ENCODE results near the gene USP43. TPM values are rescaled to one million over a fixed set of nuclear protein-coding genes. Genes with fewer than 3 reads are reported as not detected.

USP43 gene
- total and polyA plus RNA-seq, 5 donors from 2014 or later = not detected

DNA sequence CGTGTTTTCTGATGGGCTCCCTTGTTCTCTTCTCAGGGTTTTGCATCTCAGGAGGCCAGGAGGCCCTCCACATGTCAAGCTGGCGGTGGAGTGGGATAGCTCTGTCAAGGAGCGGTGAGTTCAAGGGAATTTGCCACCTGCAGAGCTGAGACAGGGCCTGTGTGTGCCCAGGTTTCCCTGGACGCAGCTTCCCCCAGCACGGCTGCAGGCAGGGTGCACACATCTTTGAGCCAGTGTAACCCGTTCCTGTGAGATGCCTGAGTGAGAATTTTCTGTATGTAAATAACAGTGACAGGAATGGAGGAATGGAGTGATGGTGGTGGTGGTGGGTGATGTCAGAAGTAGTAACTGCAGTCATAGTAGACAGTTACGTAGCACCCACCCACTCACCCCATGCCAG, 54.8 kb downstream of the USP43 start:
- Histone ChIP-seq H3K4me1 (ENCODE audit: control insufficient read depth, insufficient read depth, low read length, poor library complexity, severe bottlenecking) (no peaks in the 10 kb centered on the region), H3K9me3 (ENCODE audit: control insufficient read depth in 2 of 2, low read length in 2 of 2) (no peaks in the 10 kb centered on the region), H3K27me3 (ENCODE audit: control insufficient read depth, insufficient read depth, low read length) (no peaks in the 10 kb centered on the region), H3K36me3 (ENCODE audit: control insufficient read depth, insufficient read depth, low read length) (no peaks in the 10 kb centered on the region), H3K4me3 (ENCODE audit: low read depth, low read length) (no peak overlapping the region), H3K27ac (ENCODE audit: insufficient read depth, low read length, poor library complexity, severe bottlenecking) (no peak overlapping the region)
- H3K27me3 Mint-ChIP-seq = peaks cover 5% of the 10 kb centered on the region
- H3K27ac Mint-ChIP-seq = no peak overlapping the region
- DNase-seq (no peak), ATAC-seq (ENCODE audit: low read depth in 2 of 2) (no peak)
- H3K4me3 Mint-ChIP-seq = no peak overlapping the region
- H3K4me1 Mint-ChIP-seq = no peaks in the 10 kb centered on the region
- H3K36me3 Mint-ChIP-seq = no peaks in the 10 kb centered on the region
- peaks cover 0 to 3% (median 0%) of the 10 kb centered on the region in 7 donors for H3K9me3 Mint-ChIP-seq

DNA sequence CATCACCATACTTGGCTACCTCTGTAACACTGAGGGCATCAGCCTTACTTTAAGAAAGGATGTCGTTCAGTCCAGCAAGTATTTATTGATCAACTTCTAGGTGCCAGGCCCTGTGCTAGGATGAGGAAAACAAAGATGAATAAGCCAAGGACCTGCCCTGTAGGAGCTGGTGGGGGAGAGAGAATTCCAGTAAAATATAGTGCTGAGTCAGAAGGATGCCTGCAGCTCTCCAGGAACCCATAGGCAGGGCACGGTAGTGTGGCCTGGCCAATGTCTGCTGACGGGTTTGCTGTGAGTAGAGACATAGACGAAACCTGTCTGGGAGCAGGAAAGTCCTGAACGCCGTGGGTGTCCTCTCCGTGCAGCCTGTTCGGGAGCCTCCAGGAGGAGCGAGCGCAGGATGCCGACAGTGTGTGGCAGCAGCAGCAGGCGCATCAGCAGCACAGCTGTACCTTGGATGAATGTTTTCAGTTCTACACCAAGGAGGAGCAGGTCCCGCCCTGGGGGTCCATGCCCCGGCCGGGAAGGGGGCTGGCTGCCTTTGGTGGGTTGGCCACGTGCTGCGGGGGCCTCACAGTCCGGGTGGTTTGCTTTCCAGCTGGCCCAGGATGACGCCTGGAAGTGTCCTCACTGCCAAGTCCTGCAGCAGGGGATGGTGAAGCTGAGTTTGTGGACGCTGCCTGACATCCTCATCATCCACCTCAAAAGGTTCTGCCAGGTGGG, 55.6 kb downstream of the USP43 start:
- no peak overlapping the region for H3K4me3 Mint-ChIP-seq
- H3K9me3 Mint-ChIP-seq = peaks cover 0 to 5% (median 0%) of the 10 kb centered on the region in 7 donors
- H3K4me1 ChIP-seq (ENCODE audit: control insufficient read depth, insufficient read depth, low read length, poor library complexity, severe bottlenecking) = no peaks in the 10 kb centered on the region
- H3K27ac ChIP-seq (ENCODE audit: insufficient read depth, low read length, poor library complexity, severe bottlenecking) = no peak overlapping the region
- DNase-seq (no peak), ATAC-seq (ENCODE audit: low read depth in 2 of 2) (no peak)
- no peaks in the 10 kb centered on the region for H3K4me1 Mint-ChIP-seq
- H3K27ac Mint-ChIP-seq = no peak overlapping the region
- H3K36me3 Mint-ChIP-seq = no peaks in the 10 kb centered on the region
- H3K27me3 Mint-ChIP-seq = peaks cover 5% of the 10 kb centered on the region
- H3K27me3 ChIP-seq (ENCODE audit: control insufficient read depth, insufficient read depth, low read length) = no peaks in the 10 kb centered on the region
- no peaks in the 10 kb centered on the region for H3K36me3 ChIP-seq (ENCODE audit: control insufficient read depth, insufficient read depth, low read length)
- no peaks in the 10 kb centered on the region for H3K9me3 ChIP-seq (ENCODE audit: control insufficient read depth in 2 of 2, low read length in 2 of 2)
- no peak overlapping the region for H3K4me3 ChIP-seq (ENCODE audit: low read depth, low read length)

DNA sequence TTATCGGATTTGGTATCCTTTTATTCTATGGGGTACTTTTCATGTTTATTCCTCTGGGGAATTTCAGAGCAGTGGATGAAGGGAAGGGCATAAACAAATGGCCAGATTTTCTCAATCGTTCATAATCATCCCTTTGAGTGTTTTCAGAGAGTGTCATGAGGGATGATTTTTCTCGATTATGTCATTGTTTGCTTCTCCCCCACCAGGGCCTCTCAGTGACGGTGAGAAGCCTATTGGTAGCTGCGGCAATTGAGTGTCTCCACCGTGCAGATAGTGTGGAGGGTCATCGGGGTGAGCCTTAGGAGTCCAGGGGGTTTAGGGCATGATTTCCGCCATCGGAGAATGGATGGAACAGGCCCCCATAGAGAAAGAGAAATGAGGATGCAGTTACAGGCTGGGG, 57.2 kb downstream of the USP43 start:
- Histone ChIP-seq H3K4me1 (ENCODE audit: control insufficient read depth, insufficient read depth, low read length, poor library complexity, severe bottlenecking) (no peaks in the 10 kb centered on the region), H3K36me3 (ENCODE audit: control insufficient read depth, insufficient read depth, low read length) (no peaks in the 10 kb centered on the region), H3K4me3 (ENCODE audit: low read depth, low read length) (no peak overlapping the region), H3K9me3 (ENCODE audit: control insufficient read depth in 2 of 2, low read length in 2 of 2) (no peaks in the 10 kb centered on the region), H3K27me3 (ENCODE audit: control insufficient read depth, insufficient read depth, low read length) (no peaks in the 10 kb centered on the region), H3K27ac (ENCODE audit: insufficient read depth, low read length, poor library complexity, severe bottlenecking) (no peak overlapping the region)
- Mint-ChIP-seq H3K4me3 (no peak overlapping the region), H3K27ac (no peak overlapping the region), H3K4me1 (no peaks in the 10 kb centered on the region), H3K9me3 (peaks cover 0 to 3% (median 0%) of the 10 kb centered on the region in 7 donors), H3K36me3 (no peaks in the 10 kb centered on the region), H3K27me3 (peaks cover 5% of the 10 kb centered on the region)
- ATAC-seq (ENCODE audit: low read depth in 2 of 2) = no peak
- no peak for DNase-seq

DNA sequence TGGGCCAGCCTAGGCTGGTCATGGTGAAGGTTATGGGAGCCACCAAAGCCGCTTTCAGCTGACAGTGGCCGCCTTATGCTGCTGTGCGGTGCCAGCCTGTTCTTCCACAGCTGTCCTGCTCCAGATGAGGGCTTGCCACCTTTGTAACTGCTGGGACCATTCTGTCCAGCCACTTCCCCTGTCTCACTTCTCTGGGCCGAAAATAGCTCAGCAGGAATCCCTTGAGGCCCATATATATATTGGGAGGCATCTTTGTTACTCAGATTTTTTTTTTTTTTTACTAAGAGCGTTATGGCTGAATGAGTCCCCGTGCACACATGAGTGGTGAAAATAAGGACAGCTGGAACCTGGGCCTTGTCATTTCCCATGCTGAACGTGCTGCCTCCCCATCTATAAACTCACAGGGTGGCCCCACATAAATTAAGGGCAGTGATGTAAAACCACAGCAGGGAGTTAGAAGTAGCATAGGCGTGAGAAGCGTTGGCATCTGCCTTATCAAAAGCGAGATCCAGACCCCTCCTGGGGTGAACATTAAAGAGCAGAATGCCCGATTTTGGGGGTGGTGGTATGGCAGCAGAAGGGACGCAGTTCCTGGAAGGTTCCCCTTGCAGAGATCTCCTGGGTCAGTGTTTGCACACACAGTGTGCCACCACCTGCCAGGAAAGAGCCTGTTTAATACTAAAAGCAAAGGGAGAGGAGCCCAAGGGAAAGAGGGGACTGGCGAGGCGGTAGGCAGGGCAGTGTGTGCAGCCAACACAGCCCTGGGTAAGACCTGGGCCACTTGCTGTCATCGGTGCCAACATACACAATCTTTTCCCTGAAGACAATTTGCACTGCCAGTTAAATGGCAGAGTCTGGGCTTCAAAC, 57.8 kb downstream of the USP43 start:
- Histone ChIP-seq H3K27ac (ENCODE audit: insufficient read depth, low read length, poor library complexity, severe bottlenecking) (no peak overlapping the region), H3K4me1 (ENCODE audit: control insufficient read depth, insufficient read depth, low read length, poor library complexity, severe bottlenecking) (no peaks in the 10 kb centered on the region), H3K4me3 (ENCODE audit: low read depth, low read length) (no peak overlapping the region), H3K9me3 (ENCODE audit: control insufficient read depth in 2 of 2, low read length in 2 of 2) (no peaks in the 10 kb centered on the region), H3K27me3 (ENCODE audit: control insufficient read depth, insufficient read depth, low read length) (no peaks in the 10 kb centered on the region), H3K36me3 (ENCODE audit: control insufficient read depth, insufficient read depth, low read length) (no peaks in the 10 kb centered on the region)
- H3K4me3 Mint-ChIP-seq = no peak overlapping the region
- ATAC-seq (ENCODE audit: low read depth in 2 of 2) = no peak
- no peaks in the 10 kb centered on the region for H3K4me1 Mint-ChIP-seq
- no peak overlapping the region for H3K27ac Mint-ChIP-seq
- no peaks in the 10 kb centered on the region for H3K27me3 Mint-ChIP-seq
- DNase-seq = no peak
- peaks cover 0 to 3% (median 0%) of the 10 kb centered on the region in 7 donors for H3K9me3 Mint-ChIP-seq
- H3K36me3 Mint-ChIP-seq = no peaks in the 10 kb centered on the region

DNA sequence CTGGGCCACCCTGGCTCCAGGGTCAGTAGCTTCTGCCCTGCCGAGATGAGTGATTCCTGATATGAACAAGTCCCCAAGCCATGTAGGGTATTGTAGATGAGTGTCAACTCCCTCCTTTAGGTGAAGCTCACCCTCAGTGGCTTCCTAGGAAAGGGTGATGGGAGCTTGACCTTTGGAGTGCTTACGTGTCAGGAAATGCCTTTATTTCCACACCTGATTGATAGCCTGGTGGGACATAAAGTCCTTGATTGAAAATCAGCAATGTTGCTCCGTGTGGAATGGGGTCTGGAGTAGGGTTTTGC, 58.4 kb downstream of the USP43 start:
- H3K9me3 Mint-ChIP-seq = peaks cover 0 to 3% (median 0%) of the 10 kb centered on the region in 7 donors
- no peaks in the 10 kb centered on the region for H3K4me1 ChIP-seq (ENCODE audit: control insufficient read depth, insufficient read depth, low read length, poor library complexity, severe bottlenecking)
- H3K36me3 Mint-ChIP-seq = no peaks in the 10 kb centered on the region
- no peaks in the 10 kb centered on the region for H3K27me3 Mint-ChIP-seq
- ATAC-seq (ENCODE audit: low read depth in 2 of 2) (no peak), DNase-seq (no peak)
- no peaks in the 10 kb centered on the region for H3K36me3 ChIP-seq (ENCODE audit: control insufficient read depth, insufficient read depth, low read length)
- H3K4me3 Mint-ChIP-seq = no peak overlapping the region
- no peak overlapping the region for H3K4me3 ChIP-seq (ENCODE audit: low read depth, low read length)
- no peak overlapping the region for H3K27ac Mint-ChIP-seq
- no peaks in the 10 kb centered on the region for H3K9me3 ChIP-seq (ENCODE audit: control insufficient read depth in 2 of 2, low read length in 2 of 2)
- H3K27ac ChIP-seq (ENCODE audit: insufficient read depth, low read length, poor library complexity, severe bottlenecking) = no peak overlapping the region
- H3K27me3 ChIP-seq (ENCODE audit: control insufficient read depth, insufficient read depth, low read length) = no peaks in the 10 kb centered on the region
- H3K4me1 Mint-ChIP-seq = no peaks in the 10 kb centered on the region

DNA sequence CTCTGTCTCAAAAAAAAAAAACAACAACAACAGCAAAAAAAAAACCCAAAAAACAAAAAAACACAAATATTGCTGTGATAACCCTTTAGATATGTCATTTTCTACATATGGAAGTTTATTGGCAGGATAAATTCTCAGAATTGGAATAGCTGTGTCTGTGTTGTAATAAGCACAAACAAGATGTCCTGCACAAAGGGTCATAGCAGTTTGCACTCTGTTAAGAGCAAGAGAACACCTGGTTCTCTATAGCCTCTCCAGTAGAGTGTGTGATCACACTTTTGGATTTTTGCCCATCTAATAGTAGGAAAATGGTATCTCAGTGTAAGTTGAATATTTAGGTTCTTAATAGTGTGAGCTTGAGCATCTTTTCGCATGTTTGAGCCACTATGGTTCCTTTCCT, 60.4 kb downstream of the USP43 start:
- Histone ChIP-seq H3K27me3 (ENCODE audit: control insufficient read depth, insufficient read depth, low read length) (no peaks in the 10 kb centered on the region), H3K4me3 (ENCODE audit: low read depth, low read length) (no peak overlapping the region), H3K36me3 (ENCODE audit: control insufficient read depth, insufficient read depth, low read length) (no peaks in the 10 kb centered on the region), H3K4me1 (ENCODE audit: control insufficient read depth, insufficient read depth, low read length, poor library complexity, severe bottlenecking) (no peaks in the 10 kb centered on the region), H3K27ac (ENCODE audit: insufficient read depth, low read length, poor library complexity, severe bottlenecking) (no peak overlapping the region), H3K9me3 (ENCODE audit: control insufficient read depth in 2 of 2, low read length in 2 of 2) (no peaks in the 10 kb centered on the region)
- ATAC-seq (ENCODE audit: low read depth in 2 of 2) (no peak), DNase-seq (no peak)
- H3K4me3 Mint-ChIP-seq = no peak overlapping the region
- no peaks in the 10 kb centered on the region for H3K36me3 Mint-ChIP-seq
- H3K27ac Mint-ChIP-seq = no peak overlapping the region
- H3K27me3 Mint-ChIP-seq = no peaks in the 10 kb centered on the region
- no peaks in the 10 kb centered on the region for H3K4me1 Mint-ChIP-seq
- H3K9me3 Mint-ChIP-seq = peaks cover 0 to 3% (median 0%) of the 10 kb centered on the region in 7 donors

DNA sequence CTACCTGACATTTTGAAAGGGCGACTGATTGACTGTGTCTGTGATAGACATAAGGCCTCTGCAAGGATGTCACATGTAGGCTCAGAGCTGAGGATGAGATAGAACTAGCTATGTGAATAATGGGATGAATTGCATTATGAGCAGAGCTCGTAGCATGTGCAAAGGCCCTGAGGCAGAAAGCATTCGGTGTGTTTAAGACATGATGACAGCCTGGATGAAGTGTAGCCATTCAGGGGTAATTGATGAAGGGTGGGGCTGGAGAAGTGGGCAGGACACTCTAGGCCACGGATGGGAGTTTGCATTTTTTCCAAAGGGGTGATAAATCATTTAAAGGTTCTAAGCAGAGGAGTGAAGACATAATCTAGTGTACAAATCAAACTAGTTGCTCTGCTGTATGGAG, 62.6 kb downstream of the USP43 start:
- Mint-ChIP-seq H3K4me1 (no peaks in the 10 kb centered on the region), H3K27ac (no peak overlapping the region), H3K36me3 (no peaks in the 10 kb centered on the region), H3K27me3 (no peaks in the 10 kb centered on the region), H3K9me3 (peaks cover 0 to 3% (median 0%) of the 10 kb centered on the region in 7 donors), H3K4me3 (no peak overlapping the region)
- no peak overlapping the region for H3K4me3 ChIP-seq (ENCODE audit: low read depth, low read length)
- H3K27ac ChIP-seq (ENCODE audit: insufficient read depth, low read length, poor library complexity, severe bottlenecking) = no peak overlapping the region
- H3K4me1 ChIP-seq (ENCODE audit: control insufficient read depth, insufficient read depth, low read length, poor library complexity, severe bottlenecking) = no peaks in the 10 kb centered on the region
- no peaks in the 10 kb centered on the region for H3K9me3 ChIP-seq (ENCODE audit: control insufficient read depth in 2 of 2, low read length in 2 of 2)
- no peak for ATAC-seq (ENCODE audit: low read depth in 2 of 2)
- DNase-seq = no peak
- H3K27me3 ChIP-seq (ENCODE audit: control insufficient read depth, insufficient read depth, low read length) = no peaks in the 10 kb centered on the region
- H3K36me3 ChIP-seq (ENCODE audit: control insufficient read depth, insufficient read depth, low read length) = no peaks in the 10 kb centered on the region

DNA sequence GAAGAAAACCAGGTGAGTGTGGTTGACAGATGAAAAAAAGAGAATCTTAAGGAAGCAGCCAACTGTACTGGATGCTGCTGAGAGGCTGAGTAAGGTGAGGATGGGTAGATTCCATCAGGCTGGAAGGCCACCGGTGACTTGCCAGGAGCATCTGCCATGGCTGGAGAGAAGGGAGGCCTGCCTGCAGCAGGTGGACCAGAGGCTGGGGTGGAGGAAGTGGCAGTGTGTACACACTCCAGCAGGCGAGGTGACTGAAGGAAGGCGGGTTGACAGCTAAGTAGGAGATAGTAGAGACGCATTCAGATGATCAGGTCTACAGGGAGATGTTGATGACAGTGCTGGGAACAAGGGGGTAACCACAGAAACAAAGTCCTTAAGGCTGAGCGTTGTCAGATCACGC, 69.5 kb downstream of the USP43 start:
- no peaks in the 10 kb centered on the region for H3K27me3 Mint-ChIP-seq
- Histone ChIP-seq H3K27ac (ENCODE audit: insufficient read depth, low read length, poor library complexity, severe bottlenecking) (no peak overlapping the region), H3K4me3 (ENCODE audit: low read depth, low read length) (no peak overlapping the region), H3K36me3 (ENCODE audit: control insufficient read depth, insufficient read depth, low read length) (no peaks in the 10 kb centered on the region), H3K9me3 (ENCODE audit: control insufficient read depth in 2 of 2, low read length in 2 of 2) (no peaks in the 10 kb centered on the region), H3K27me3 (ENCODE audit: control insufficient read depth, insufficient read depth, low read length) (no peaks in the 10 kb centered on the region), H3K4me1 (ENCODE audit: control insufficient read depth, insufficient read depth, low read length, poor library complexity, severe bottlenecking) (no peaks in the 10 kb centered on the region)
- H3K27ac Mint-ChIP-seq = no peak overlapping the region
- H3K4me3 Mint-ChIP-seq = no peak overlapping the region
- H3K4me1 Mint-ChIP-seq = no peaks in the 10 kb centered on the region
- H3K9me3 Mint-ChIP-seq = peaks cover 0 to 1% (median 0%) of the 10 kb centered on the region in 7 donors
- ATAC-seq (ENCODE audit: low read depth in 2 of 2) = no peak
- DNase-seq = no peak
- no peaks in the 10 kb centered on the region for H3K36me3 Mint-ChIP-seq
